ENCODE data around the gene GTF2E1. TPM values are rescaled to one million over a fixed set of nuclear protein-coding genes. Genes with fewer than 3 reads are reported as not detected.

GTF2E1 gene
- total RNA-seq, 1 donor from 2014 or later = 29.8 TPM

DNA sequence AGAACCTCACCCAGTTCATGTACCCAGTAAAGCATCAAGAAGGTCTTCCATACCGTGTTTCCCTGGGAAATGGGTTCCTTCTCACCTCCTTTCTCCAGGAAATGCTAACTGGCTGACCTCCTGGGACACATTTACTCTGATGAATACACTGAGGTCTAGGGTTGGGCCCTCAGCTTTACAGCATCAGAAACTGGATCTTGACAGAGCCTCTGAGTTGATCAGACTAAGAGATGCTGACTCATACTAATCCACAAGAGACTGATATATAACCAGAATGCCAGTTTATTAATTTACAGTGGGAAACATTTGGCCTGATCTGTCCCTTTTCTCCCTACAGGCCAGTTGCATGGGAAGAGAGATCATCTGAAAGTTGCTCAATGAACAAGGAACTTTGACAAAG, 55.8 kb downstream of the GTF2E1 start:
- no peak for DNase-seq (ENCODE audit: low read depth in 2 of 2)

DNA sequence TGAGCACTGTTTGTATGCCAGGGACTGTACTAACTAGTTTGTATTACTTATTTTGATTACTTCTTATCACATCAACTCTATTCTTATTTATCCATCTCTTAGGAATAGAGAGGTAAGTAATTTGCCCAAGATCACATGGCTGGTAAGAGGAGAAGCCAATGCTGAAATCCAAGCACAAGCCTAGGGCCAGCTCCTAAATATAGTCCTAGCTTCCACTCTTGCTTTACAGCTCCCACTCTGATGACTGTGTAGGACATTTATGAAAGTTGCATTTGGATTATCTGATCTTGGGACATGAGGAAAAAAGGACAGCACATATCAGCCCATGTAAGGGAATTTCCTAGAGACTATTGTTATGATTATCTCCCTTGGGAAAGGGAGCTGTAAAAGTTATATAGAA, 58.1 kb downstream of the GTF2E1 start:
- no peak for DNase-seq (ENCODE audit: low read depth in 2 of 2)

DNA sequence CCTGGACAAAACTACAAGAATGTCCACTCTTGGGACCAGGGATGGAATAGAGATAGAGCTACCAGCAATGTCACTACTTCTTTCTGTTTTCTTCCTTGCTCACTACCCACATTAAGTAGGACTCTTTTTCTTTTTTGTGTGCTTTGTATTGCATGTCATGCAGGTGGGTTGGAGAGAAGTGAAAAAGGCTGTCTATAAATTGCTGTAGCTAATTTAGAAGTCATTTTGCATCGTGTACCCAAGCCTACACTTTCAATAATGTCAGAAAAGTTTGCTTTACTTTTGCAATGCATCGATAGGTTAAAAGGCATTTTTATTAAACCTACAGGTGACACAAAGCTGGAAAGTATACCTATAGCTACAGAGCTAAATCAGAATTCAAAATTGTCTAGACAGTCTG, 58.9 kb downstream of the GTF2E1 start:
- DNase-seq (ENCODE audit: low read depth in 2 of 2) = no peak

DNA sequence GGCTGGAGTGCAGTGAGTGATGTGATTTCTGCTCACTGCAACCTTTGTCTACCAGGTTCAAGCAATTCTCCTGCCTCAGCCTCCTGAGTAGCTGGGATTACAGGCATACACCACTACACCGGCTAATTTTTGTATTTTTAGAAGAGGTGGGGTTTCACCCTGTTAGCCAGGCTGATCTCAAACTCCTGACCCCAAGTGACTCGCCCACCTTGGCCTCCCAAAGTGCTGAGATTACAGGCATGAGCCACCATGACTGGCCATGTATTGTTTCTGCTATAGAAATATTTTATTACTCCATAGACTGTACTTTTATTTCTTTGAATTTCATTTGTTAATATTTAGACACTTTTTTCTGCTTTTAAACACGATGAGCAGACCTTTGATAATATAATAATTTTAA, 60.4 kb downstream of the GTF2E1 start:
- no peak for DNase-seq (ENCODE audit: low read depth in 2 of 2)

DNA sequence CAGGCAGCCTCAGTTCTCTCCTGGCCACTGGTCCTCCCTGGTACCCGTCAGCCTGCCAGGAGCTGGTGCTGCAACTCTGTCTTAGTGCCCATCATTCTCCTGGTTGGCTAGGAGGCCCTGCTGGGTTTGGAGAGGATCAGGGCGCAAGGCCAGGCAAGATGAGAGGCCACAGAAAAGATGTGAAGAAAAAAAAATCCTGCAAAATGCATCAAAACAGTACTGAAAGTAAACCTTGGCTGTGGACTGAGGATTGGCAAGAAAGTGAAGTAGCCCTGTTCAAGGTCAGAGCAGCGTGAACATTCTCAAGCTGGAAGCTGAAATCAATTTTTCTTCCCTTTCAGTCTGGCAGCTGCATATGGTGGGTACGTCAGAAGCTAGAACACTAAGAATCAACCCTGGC, 74.2 kb downstream of the GTF2E1 start:
- no peak for DNase-seq (ENCODE audit: low read depth in 2 of 2)

DNA sequence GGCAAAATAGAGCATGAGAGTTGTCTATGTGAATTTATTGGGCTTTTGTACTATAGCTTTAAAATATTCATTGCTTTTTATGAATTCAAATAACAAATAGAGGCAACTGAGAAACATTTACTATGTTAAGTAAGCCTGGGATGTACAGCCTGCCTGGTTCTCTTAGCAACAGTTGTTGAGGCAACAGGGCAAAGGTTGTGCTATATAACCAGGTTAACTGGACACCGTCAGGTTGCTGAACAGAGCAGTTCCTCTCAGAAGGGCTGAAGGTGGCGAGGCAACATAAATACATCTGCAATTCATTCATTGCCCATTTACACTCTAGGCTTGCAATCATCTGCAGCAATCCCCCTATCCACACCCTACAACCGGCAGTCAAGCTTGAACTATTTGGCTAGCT, 78.2 kb downstream of the GTF2E1 start:
- no peak for DNase-seq (ENCODE audit: low read depth in 2 of 2)

DNA sequence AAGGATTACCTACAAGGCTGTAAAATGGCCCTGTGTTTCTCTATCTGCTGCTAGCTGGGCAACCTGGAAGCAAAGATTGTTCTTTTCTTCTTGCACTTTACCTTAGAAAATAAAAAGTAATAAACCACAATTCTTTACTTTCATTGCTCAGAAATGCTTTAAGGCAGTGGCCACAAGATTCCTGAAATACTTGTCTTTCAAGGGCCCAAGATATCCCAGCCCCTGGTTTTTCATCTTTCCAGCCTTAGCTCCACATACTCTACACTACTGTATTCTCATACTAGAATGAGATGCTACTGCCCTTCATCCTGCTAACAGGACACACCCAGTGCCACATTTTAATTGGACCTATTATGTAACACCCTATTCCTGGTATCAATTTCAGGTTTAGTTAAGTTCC, 78.9 kb downstream of the GTF2E1 start:
- DNase-seq (ENCODE audit: low read depth in 2 of 2) = no peak

DNA sequence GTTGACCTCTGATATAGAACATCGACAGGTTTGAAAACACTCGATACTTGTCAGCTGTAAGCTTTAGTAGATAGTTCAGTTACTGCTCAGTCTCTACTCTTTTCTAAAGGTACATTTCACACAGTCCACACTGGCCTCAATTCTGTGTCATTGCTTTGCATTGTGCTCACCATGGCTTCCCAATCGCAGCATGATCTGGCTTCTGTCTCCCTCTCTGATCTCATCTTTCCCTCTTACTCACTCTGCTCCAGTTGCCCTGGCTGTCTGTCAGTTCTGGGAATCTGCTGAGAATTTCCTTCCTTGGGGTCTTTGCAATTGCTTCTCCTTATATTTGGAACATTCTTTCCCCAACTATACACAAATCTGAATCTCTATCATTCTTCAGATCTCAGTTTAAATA, 80.6 kb downstream of the GTF2E1 start:
- peak in 1 of 2 donors; percentile 2 for DNase-seq (ENCODE audit: low read depth in 2 of 2)

DNA sequence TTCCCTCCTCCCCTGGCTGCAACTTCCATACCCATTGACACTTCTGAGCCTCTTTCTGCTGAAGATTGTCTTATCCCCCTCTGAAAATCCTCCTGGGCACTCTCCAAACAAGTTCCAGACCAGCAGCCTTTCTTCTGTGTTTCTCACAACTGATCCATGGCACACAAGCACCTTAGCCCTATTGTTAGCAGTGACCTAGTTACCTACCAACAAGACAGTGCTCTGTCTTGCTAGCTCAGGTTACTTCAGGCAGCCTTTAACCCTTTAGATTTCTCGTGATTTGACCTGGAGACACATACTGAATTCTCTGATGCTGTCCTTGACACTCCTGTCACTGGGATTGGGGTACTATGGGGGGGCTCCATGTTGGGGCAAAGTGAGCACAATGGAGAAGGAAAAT, 82.1 kb downstream of the GTF2E1 start:
- no peak for DNase-seq (ENCODE audit: low read depth in 2 of 2)

DNA sequence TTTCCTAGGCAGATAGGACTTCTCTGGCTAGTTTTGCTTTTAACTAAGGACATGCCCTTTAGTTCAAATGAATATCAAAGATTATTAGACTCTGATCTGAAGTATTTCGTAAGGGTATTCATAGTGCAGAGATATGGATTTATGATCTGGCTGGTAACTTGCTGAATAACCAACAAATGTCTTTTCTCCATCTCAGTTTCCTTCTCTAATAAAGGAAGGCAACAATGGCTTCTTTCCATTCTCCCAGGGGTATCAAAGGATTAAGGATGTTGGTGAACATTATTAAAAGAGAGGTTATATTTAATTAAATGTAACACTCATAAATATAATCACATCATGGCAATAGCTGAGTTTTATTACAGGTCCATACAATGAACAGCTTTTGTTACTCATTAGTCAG, 86.3 kb downstream of the GTF2E1 start:
- no peak for DNase-seq (ENCODE audit: low read depth in 2 of 2)

DNA sequence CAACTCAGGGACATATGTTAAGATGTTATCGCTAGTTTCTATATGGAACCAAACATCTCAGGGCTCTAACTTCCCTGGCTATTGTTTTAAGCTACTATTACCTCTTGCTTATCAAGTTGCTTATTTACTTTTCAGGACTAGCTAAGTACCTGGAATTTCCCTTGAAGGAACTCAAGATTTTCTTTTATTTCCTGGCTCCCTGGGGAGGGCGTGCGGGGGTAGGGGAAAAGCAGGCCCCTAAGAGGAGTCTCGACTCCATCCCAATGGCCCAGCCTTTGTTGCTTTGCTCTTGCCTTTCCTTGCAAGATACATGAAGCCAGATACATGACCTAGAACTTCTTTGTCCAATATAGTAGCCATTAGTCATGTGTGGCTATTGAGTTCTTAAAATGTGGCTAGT, 88.5 kb downstream of the GTF2E1 start:
- DNase-seq (ENCODE audit: low read depth in 2 of 2) = no peak

Other genes starting within 250 kb of the GTF2E1 start
- 23.8 and 24.6 TPM in 2 replicates for gene NDUFB4, start 146.4 kb upstream of the GTF2E1 start, total RNA-seq
- gene HGD, start 60.5 kb upstream of the GTF2E1 start, total RNA-seq = under 0.01 TPM in 2 replicates
- 6.7 and 6.8 TPM in 2 replicates for gene RABL3, start 228 bp upstream of the GTF2E1 start, total RNA-seq
- not detected in 2 replicates for gene STXBP5L, start 165.5 kb downstream of the GTF2E1 start, total RNA-seq

Data from lung microvascular endothelial cell (primary cell).